Parathyroid adenoma (tissue), 2 donors: Measurements from ENCODE around the gene ZNF324B.

Experiments used
- H2AFZ ChIP-seq: fragments of 300-600 bp; sonication (generic); one replicate; pipeline ENCODE4 v1.7.0; 2017; ENCODE audit warnings: antibody characterized with exemption, mild to moderate bottlenecking
- H3K27ac ChIP-seq: fragments of 300-600 bp; sonication (generic); one replicate; pipeline ENCODE4 v1.7.0; 2017
- H3K27me3 ChIP-seq: fragments of 300-600 bp; sonication (generic); one replicate; pipeline ENCODE4 v1.7.0; 2017; ENCODE audit warnings: low read length; ENCODE audit not compliant: control insufficient read depth, insufficient read depth
- H3K36me3 ChIP-seq: fragments of 300-600 bp; sonication (generic); one replicate; pipeline ENCODE4 v1.7.0; 2017; ENCODE audit warnings: low read length; ENCODE audit not compliant: control insufficient read depth, insufficient read depth
- H3K4me1 ChIP-seq: fragments of 300-600 bp; sonication (generic); one replicate; pipeline ENCODE4 v1.7.0; 2017; ENCODE audit warnings: control low read depth
- H3K4me2 ChIP-seq: fragments of 300-600 bp; sonication (generic); one replicate; pipeline ENCODE4 v1.7.0; 2017; ENCODE audit warnings: low read length
- H3K4me3 ChIP-seq: fragments of 300-600 bp; sonication (generic); one replicate; pipeline ENCODE4 v1.7.0; 2017; ENCODE audit warnings: low read depth, low read length
- H3K79me2 ChIP-seq: fragments of 300-600 bp; sonication (generic); one replicate; pipeline ENCODE4 v1.7.0; 2017; ENCODE audit warnings: control low read depth
- H3K9ac ChIP-seq: fragments of 300-600 bp; sonication (generic); one replicate; pipeline ENCODE4 v1.7.0; 2017; ENCODE audit warnings: mild to moderate bottlenecking
- H3K9me3 ChIP-seq: fragments of 300-600 bp; sonication (generic); one replicate; pipeline ENCODE4 v1.7.0; 2017; ENCODE audit warnings: low read length; ENCODE audit not compliant: control insufficient read depth
- TF ChIP-seq, protein P1 (sequence below): fragments of 300-600 bp; sonication (generic); IDR thresholded peaks from one replicate; pipeline ENCODE4 v1.7.0; 2017; ENCODE audit warnings: antibody characterized with exemption, mild to moderate bottlenecking
- donor health status: primary hyperparathyroidism.

The ZNF324B gene

DNA sequence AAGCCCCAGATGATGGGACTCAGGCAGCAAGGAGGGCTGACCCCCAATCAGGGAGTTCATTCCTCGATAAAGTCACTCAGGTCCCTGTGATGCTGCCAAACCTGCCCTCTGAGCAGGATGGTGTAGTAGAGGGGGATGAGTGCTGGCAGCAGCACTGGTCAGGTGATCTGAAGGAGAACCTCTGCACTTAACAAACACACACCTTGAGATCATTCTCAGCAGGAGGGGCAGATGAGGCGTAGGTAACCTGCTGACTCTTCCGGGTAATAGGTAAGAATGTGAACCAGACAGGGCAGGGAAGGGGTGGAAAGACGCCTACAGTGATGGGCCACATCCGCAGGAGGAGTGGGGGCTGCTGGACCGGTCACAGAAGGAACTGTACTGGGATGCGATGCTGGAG is 27.9 kb downstream of the ZNF324B start:
- TF ChIP-seq, protein P1, sequence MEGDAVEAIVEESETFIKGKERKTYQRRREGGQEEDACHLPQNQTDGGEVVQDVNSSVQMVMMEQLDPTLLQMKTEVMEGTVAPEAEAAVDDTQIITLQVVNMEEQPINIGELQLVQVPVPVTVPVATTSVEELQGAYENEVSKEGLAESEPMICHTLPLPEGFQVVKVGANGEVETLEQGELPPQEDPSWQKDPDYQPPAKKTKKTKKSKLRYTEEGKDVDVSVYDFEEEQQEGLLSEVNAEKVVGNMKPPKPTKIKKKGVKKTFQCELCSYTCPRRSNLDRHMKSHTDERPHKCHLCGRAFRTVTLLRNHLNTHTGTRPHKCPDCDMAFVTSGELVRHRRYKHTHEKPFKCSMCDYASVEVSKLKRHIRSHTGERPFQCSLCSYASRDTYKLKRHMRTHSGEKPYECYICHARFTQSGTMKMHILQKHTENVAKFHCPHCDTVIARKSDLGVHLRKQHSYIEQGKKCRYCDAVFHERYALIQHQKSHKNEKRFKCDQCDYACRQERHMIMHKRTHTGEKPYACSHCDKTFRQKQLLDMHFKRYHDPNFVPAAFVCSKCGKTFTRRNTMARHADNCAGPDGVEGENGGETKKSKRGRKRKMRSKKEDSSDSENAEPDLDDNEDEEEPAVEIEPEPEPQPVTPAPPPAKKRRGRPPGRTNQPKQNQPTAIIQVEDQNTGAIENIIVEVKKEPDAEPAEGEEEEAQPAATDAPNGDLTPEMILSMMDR = no peak
- Histone ChIP-seq H3K36me3 (no peaks in the 10 kb centered on the region), H2AFZ (no peak overlapping the region), H3K4me1 (peaks cover 16% of the 10 kb centered on the region), H3K4me3 (no peak overlapping the region), H3K27me3 (no peaks in the 10 kb centered on the region), H3K27ac (no peak overlapping the region), H3K79me2 (no peaks in the 10 kb centered on the region), H3K9ac (no peak overlapping the region), H3K9me3 (no peaks in the 10 kb centered on the region), H3K4me2 (no peak overlapping the region)

DNA sequence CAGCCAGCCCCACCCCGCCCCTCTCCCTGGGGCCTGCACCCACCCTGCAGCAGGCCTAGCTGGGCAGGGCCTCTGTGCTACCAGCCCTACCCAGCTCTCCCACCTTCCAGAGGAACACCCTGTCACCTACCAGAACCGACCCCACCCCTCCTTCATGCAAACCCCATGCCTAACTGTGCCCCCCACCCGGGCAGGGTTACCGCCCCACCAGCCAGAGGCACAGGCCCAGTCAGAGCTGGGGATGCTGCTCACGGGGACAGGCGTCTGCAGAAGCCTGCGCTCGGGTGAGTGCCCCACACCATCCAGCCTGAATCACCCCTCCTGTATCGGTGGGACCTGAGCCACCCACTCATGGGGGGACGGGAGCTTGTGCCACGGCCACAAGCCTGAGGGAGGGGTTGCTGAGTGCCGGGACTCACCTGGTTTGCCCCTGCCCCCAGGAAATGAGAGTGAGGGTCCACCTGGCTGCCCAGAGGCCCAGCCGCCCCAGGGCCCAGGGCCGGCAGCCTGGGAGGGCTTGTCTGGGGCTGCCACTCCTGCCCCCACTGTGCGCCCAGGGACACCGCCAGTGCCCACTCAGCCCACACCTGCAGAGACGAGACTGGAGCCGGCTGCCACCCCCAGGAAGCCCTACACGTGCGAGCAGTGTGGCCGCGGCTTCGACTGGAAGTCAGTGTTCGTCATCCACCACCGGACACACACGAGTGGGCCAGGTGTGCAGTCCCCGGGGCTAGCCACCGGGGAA is 28.5 kb downstream of the ZNF324B start:
- Histone ChIP-seq H3K36me3 (no peaks in the 10 kb centered on the region), H3K27me3 (no peaks in the 10 kb centered on the region), H3K4me2 (no peak overlapping the region), H3K27ac (no peak overlapping the region), H3K4me1 (peaks cover 12% of the 10 kb centered on the region), H3K9ac (no peak overlapping the region), H3K4me3 (no peak overlapping the region), H3K9me3 (no peaks in the 10 kb centered on the region), H2AFZ (no peak overlapping the region), H3K79me2 (no peaks in the 10 kb centered on the region)
- TF ChIP-seq, protein P1 = no peak

DNA sequence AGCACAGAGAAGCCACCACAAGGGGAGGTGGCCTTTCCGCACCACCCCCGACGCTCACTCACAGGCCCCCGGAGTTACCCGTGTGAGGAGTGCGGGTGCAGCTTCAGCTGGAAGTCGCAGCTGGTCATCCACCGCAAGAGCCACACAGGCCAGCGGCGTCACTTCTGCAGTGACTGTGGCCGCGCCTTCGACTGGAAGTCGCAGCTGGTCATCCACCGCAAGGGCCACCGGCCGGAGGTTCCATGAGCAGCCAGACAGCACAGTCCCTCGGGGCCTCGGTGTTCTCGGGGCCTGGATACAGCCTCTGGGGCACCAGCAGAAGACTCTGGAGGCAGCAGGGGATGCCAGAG is 29.0 kb downstream of the ZNF324B start:
- Histone ChIP-seq H3K79me2 (no peaks in the 10 kb centered on the region), H3K4me3 (no peak overlapping the region), H3K4me1 (peaks cover 8% of the 10 kb centered on the region), H3K4me2 (no peak overlapping the region), H3K9ac (no peak overlapping the region), H3K9me3 (no peaks in the 10 kb centered on the region), H3K36me3 (no peaks in the 10 kb centered on the region), H2AFZ (no peak overlapping the region), H3K27me3 (no peaks in the 10 kb centered on the region), H3K27ac (no peak overlapping the region)
- TF ChIP-seq, protein P1 = no peak

DNA sequence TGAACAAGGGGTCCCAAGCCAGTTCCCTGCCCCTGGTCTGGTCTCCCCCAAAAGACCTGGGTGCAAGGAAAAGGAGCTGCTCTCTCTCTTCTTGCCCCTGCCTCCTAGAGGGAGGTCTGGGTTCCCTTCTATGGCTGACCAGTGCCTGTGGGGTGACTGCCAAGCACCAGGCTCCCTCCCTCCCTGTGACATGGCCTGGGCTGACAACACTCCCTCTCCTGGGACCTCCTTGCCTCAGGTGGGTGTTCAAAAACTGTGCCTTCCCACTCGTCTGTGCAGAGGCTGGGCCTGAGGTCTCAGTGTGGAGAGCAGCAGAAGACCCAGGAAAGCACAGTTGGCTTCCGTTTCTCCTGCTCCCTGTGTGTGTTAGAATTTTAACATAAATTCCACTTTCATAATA is 29.4 kb downstream of the ZNF324B start:
- H3K9ac ChIP-seq = no peak overlapping the region
- no peaks in the 10 kb centered on the region for H3K36me3 ChIP-seq
- TF ChIP-seq, protein P1 = no peak
- H3K27me3 ChIP-seq = no peaks in the 10 kb centered on the region
- H3K27ac ChIP-seq = no peak overlapping the region
- H3K4me3 ChIP-seq = no peak overlapping the region
- no peaks in the 10 kb centered on the region for H3K79me2 ChIP-seq
- no peaks in the 10 kb centered on the region for H3K9me3 ChIP-seq
- H3K4me2 ChIP-seq = no peak overlapping the region
- H3K4me1 ChIP-seq = peaks cover 8% of the 10 kb centered on the region
- H2AFZ ChIP-seq = no peak overlapping the region

DNA sequence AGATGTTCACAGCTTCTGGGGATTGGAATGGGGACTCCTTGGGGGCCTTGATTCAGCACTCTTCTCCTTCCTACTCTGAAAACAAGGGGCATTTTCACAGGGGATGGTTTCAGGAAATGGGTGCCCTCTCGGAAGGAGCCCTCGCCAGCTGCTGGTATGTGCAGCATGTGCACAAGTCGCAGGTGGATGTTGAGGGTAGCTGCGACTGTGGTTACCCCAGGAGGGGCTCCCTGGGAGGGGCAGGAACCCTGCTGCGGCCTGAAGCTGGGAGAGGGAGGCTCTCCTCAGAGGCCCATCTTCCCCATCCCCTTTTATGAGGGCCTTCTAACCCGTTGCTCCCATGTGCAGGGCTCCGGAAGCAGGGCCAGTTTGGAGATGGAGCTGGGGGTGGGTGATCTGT is 30.9 kb downstream of the ZNF324B start:
- Histone ChIP-seq H3K9me3 (no peaks in the 10 kb centered on the region), H2AFZ (no peak overlapping the region), H3K4me3 (no peak overlapping the region), H3K36me3 (no peaks in the 10 kb centered on the region), H3K79me2 (no peaks in the 10 kb centered on the region), H3K4me1 (no peaks in the 10 kb centered on the region), H3K9ac (no peak overlapping the region), H3K4me2 (no peak overlapping the region), H3K27me3 (no peaks in the 10 kb centered on the region), H3K27ac (no peak overlapping the region)
- TF ChIP-seq, protein P1 = no peak
